ENCODE measurements around the gene CCDC172. TPM values are rescaled to one million over a fixed set of nuclear protein-coding genes. Genes with fewer than 3 reads are reported as not detected.

The CCDC172 gene
- total and polyA plus RNA-seq, 2 experiments from 2014 or later: not detected

DNA sequence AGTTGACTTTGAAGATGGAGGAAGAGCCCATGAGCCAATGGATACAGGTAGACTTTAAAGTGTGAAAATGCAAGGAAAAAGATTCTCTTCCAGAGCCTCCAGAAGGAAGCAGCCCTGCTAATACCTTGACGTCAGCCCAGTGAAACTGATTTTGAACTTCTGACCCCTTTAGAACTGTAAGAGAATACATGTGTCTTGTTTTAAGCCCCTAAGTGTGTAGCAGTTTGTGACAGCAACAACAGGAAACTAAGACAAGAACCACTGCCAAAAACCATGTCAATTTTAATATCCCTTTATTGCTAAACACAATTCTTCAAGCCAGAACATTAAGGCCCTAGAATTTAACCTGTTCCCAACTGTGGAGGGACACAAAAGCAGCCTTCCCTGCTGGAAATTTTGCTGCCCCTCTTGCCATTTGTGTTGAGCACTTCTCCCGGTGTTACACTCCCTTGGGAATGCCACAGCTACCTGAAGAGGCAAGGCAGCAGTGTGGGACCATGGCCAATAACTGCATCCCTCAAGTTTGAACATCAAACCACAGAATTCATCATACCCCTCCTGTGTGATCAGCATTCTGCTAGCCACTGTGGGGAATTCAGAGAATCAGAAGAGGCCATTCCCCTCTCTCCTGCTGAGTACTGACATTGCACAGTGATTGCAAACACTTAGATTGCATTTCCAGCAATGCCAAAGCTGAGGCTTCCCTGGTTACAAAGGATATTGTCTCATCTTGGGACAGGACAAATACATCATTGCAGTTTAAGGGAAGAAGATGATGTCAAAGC is 12.3 kb upstream of the CCDC172 start:
- Histone ChIP-seq H3K36me3 (no peaks in the 10 kb centered on the region), H3K9me3 (ENCODE audit: low read depth) (no peaks in the 10 kb centered on the region), H3K27ac (no peak overlapping the region), H3K4me1 (ENCODE audit: low read depth) (no peaks in the 10 kb centered on the region), H3K4me3 (no peak overlapping the region), H3K27me3 (no peaks in the 10 kb centered on the region)
- TF ChIP-seq, protein P1, sequence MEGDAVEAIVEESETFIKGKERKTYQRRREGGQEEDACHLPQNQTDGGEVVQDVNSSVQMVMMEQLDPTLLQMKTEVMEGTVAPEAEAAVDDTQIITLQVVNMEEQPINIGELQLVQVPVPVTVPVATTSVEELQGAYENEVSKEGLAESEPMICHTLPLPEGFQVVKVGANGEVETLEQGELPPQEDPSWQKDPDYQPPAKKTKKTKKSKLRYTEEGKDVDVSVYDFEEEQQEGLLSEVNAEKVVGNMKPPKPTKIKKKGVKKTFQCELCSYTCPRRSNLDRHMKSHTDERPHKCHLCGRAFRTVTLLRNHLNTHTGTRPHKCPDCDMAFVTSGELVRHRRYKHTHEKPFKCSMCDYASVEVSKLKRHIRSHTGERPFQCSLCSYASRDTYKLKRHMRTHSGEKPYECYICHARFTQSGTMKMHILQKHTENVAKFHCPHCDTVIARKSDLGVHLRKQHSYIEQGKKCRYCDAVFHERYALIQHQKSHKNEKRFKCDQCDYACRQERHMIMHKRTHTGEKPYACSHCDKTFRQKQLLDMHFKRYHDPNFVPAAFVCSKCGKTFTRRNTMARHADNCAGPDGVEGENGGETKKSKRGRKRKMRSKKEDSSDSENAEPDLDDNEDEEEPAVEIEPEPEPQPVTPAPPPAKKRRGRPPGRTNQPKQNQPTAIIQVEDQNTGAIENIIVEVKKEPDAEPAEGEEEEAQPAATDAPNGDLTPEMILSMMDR (IDR thresholded peaks at IDR 0.05; ENCODE audit: low read depth, low read length): no peak
- DNase-seq (ENCODE audit: low read depth in 1 of 2, low spot score in 1 of 2): no peak

DNA sequence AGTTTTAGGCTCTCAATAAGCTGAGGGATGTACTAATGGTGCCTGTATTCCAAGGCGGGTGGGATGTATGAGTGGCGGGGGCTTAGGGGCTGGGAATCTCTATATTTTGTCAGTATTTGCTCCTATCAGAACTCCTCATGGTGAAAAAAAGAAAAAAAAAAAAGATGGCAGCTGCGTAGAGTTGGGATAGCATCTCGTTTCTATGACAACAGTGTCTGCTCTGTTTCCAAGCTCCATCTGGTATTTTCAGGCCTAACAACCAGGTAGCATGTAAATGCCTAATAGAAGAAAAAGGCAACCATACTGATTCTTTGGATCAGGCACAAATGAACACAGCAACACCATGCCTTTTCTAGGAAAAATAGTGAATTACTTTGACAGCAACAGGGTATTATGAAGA is 11.7 kb upstream of the CCDC172 start:
- TF ChIP-seq, protein P1 (IDR thresholded peaks at IDR 0.05; ENCODE audit: low read depth, low read length): no peak
- H3K4me1 ChIP-seq (ENCODE audit: low read depth): no peaks in the 10 kb centered on the region
- H3K4me3 ChIP-seq: no peak overlapping the region
- DNase-seq (ENCODE audit: low read depth in 1 of 2, low spot score in 1 of 2): no peak
- no peaks in the 10 kb centered on the region for H3K27me3 ChIP-seq
- H3K36me3 ChIP-seq: no peaks in the 10 kb centered on the region
- H3K9me3 ChIP-seq (ENCODE audit: low read depth): no peaks in the 10 kb centered on the region
- H3K27ac ChIP-seq: no peak overlapping the region

DNA sequence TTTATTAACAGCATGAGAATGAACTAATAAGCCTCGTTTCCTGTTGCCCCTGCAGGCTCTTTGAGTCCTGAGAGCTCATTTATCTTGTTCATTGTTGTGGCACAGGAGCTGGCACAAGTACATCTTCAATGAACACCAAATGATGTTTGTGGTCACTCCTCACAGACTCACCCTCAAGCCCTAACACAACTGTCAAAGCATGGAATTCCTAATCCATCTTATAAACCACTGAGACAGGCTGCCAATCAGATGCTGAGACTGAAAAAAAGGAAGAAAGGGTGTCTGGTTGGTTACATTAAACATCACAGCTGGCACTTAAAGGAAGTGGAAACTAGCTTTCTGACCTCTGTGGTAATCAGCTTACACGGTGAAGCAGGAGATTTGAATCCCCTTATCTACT is 7.7 kb upstream of the CCDC172 start:
- H3K27me3 ChIP-seq: no peaks in the 10 kb centered on the region
- DNase-seq (ENCODE audit: low read depth in 1 of 2, low spot score in 1 of 2): no peak
- no peaks in the 10 kb centered on the region for H3K4me1 ChIP-seq (ENCODE audit: low read depth)
- H3K4me3 ChIP-seq: no peak overlapping the region
- TF ChIP-seq, protein P1 (IDR thresholded peaks at IDR 0.05; ENCODE audit: low read depth, low read length): no peak
- no peaks in the 10 kb centered on the region for H3K36me3 ChIP-seq
- no peak overlapping the region for H3K27ac ChIP-seq
- H3K9me3 ChIP-seq (ENCODE audit: low read depth): no peaks in the 10 kb centered on the region

DNA sequence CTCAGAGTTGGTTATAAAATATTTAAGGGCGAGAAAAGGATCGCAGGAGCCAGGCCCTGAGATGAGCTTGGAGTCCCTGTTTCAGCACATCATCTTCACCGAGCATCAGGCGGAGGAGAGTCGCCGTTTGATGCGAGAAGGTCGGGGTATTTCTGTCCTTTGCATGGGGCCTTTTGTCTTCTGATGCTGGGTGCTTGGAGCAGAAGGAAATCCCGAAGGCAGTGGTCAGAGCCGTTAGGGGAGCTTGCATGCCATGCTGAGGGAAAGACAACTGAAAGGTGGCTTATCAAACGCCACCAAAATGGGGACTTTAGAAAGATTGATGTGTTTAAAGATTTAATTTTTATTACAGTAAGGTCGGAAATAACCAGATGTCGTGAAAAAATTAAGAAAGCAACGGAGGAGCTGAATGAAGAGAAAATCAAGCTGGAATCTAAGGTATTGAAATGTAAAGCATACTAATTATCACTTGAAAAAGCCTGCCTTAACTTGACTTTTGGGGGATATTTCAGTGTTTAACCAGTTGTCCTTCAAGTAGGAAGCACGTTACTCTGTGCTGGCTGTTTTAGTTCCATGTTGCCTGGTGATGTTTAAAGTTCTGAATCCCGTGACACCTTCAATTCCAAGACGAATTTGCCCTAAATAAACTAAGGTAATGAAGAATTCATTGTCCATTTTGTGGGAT is 845 bp downstream of the CCDC172 start:
- no peaks in the 10 kb centered on the region for H3K4me1 ChIP-seq (ENCODE audit: low read depth)
- no peaks in the 10 kb centered on the region for H3K36me3 ChIP-seq
- H3K27ac ChIP-seq: no peak overlapping the region
- no peak for DNase-seq (ENCODE audit: low read depth in 1 of 2, low spot score in 1 of 2)
- TF ChIP-seq, protein P1 (IDR thresholded peaks at IDR 0.05; ENCODE audit: low read depth, low read length): no peak
- no peaks in the 10 kb centered on the region for H3K9me3 ChIP-seq (ENCODE audit: low read depth)
- H3K27me3 ChIP-seq: no peaks in the 10 kb centered on the region
- H3K4me3 ChIP-seq: no peak overlapping the region

DNA sequence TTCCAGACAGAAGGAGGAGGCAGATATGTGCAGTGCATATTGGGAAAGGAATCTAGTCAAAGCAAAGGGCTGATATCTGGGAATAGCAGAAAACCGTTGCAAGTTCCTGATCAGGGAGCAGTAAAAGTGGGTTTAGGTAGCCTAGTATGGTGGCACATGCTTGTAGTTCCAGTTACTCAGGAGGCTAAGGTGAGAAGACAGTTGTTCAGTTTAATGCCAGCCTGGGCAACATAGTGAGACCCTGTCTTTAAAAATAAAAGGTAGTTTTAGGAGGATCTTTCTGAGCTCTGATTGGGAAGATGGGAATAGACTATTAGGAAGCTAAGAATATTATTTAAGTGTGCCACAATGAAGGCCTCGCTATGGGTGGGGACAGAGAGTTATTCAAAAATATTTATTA is 1.7 kb downstream of the CCDC172 start:
- H3K4me3 ChIP-seq: no peak overlapping the region
- H3K9me3 ChIP-seq (ENCODE audit: low read depth): no peaks in the 10 kb centered on the region
- TF ChIP-seq, protein P1 (IDR thresholded peaks at IDR 0.05; ENCODE audit: low read depth, low read length): no peak
- no peaks in the 10 kb centered on the region for H3K4me1 ChIP-seq (ENCODE audit: low read depth)
- H3K27ac ChIP-seq: no peak overlapping the region
- H3K36me3 ChIP-seq: no peaks in the 10 kb centered on the region
- no peaks in the 10 kb centered on the region for H3K27me3 ChIP-seq
- DNase-seq (ENCODE audit: low read depth in 1 of 2, low spot score in 1 of 2): no peak

All from cardiac muscle cell (in vitro differentiated cells and primary cell).